Measurements from ENCODE around the gene FBXL7.

GRCh38 chr5:15717001-15717400 is 217.0 kb downstream of the FBXL7 start:
- TF ChIP-seq, protein P1, sequence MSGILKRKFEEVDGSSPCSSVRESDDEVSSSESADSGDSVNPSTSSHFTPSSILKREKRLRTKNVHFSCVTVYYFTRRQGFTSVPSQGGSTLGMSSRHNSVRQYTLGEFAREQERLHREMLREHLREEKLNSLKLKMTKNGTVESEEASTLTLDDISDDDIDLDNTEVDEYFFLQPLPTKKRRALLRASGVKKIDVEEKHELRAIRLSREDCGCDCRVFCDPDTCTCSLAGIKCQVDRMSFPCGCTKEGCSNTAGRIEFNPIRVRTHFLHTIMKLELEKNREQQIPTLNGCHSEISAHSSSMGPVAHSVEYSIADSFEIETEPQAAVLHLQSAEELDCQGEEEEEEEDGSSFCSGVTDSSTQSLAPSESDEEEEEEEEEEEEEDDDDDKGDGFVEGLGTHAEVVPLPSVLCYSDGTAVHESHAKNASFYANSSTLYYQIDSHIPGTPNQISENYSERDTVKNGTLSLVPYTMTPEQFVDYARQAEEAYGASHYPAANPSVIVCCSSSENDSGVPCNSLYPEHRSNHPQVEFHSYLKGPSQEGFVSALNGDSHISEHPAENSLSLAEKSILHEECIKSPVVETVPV (CRISPR knock-in tag; IDR thresholded peaks at IDR 0.05) = no peak
- no peak for TF ChIP-seq ZFP3 (CRISPR knock-in tag; IDR thresholded peaks at IDR 0.05)
- TF ChIP-seq, protein P2, sequence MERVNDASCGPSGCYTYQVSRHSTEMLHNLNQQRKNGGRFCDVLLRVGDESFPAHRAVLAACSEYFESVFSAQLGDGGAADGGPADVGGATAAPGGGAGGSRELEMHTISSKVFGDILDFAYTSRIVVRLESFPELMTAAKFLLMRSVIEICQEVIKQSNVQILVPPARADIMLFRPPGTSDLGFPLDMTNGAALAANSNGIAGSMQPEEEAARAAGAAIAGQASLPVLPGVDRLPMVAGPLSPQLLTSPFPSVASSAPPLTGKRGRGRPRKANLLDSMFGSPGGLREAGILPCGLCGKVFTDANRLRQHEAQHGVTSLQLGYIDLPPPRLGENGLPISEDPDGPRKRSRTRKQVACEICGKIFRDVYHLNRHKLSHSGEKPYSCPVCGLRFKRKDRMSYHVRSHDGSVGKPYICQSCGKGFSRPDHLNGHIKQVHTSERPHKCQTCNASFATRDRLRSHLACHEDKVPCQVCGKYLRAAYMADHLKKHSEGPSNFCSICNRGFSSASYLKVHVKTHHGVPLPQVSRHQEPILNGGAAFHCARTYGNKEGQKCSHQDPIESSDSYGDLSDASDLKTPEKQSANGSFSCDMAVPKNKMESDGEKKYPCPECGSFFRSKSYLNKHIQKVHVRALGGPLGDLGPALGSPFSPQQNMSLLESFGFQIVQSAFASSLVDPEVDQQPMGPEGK (CRISPR knock-in tag; IDR thresholded peaks at IDR 0.05; ENCODE audit: borderline replicate concordance) = no peak
- TF ChIP-seq, protein P3, sequence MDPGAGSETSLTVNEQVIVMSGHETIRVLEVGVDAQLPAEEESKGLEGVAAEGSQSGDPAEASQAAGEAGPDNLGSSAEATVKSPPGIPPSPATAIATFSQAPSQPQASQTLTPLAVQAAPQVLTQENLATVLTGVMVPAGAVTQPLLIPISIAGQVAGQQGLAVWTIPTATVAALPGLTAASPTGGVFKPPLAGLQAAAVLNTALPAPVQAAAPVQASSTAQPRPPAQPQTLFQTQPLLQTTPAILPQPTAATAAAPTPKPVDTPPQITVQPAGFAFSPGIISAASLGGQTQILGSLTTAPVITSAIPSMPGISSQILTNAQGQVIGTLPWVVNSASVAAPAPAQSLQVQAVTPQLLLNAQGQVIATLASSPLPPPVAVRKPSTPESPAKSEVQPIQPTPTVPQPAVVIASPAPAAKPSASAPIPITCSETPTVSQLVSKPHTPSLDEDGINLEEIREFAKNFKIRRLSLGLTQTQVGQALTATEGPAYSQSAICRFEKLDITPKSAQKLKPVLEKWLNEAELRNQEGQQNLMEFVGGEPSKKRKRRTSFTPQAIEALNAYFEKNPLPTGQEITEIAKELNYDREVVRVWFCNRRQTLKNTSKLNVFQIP (CRISPR knock-in tag; IDR thresholded peaks at IDR 0.05; ENCODE audit: borderline replicate concordance, low read depth) = no peak
- no peak for TF ChIP-seq ARNTL (CRISPR knock-in tag; IDR thresholded peaks at IDR 0.05; ENCODE audit: borderline replicate concordance, low read depth)
- TF ChIP-seq ISL1 (CRISPR knock-in tag; IDR thresholded peaks at IDR 0.05) = no peak
- TF ChIP-seq, protein P4, sequence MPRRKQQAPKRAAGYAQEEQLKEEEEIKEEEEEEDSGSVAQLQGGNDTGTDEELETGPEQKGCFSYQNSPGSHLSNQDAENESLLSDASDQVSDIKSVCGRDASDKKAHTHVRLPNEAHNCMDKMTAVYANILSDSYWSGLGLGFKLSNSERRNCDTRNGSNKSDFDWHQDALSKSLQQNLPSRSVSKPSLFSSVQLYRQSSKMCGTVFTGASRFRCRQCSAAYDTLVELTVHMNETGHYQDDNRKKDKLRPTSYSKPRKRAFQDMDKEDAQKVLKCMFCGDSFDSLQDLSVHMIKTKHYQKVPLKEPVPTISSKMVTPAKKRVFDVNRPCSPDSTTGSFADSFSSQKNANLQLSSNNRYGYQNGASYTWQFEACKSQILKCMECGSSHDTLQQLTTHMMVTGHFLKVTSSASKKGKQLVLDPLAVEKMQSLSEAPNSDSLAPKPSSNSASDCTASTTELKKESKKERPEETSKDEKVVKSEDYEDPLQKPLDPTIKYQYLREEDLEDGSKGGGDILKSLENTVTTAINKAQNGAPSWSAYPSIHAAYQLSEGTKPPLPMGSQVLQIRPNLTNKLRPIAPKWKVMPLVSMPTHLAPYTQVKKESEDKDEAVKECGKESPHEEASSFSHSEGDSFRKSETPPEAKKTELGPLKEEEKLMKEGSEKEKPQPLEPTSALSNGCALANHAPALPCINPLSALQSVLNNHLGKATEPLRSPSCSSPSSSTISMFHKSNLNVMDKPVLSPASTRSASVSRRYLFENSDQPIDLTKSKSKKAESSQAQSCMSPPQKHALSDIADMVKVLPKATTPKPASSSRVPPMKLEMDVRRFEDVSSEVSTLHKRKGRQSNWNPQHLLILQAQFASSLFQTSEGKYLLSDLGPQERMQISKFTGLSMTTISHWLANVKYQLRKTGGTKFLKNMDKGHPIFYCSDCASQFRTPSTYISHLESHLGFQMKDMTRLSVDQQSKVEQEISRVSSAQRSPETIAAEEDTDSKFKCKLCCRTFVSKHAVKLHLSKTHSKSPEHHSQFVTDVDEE (CRISPR knock-in tag; IDR thresholded peaks at IDR 0.05) = no peak
